ENCODE measurements around the gene PTPRN2.

Gene PTPRN2

GRCh38 chr7:157581740-157582139, 1005.9 kb downstream of the PTPRN2 start:
- H3K36me3 ChIP-seq (replicated peaks in 1 of 2; ENCODE audit: control insufficient read depth in 2 of 2, insufficient read depth in 2 of 2, low read length in 2 of 2) = peaks cover 19 to 91% of the 10 kb centered on the region in 2 donors
- no peaks in the 10 kb centered on the region for H3K9me3 ChIP-seq (replicated peaks in 1 of 2; ENCODE audit: control insufficient read depth in 2 of 2, insufficient read depth in 1 of 2, low read depth in 1 of 2, low read length in 2 of 2)

GRCh38 chr7:157580324-157580723, 1007.3 kb downstream of the PTPRN2 start:
- no peak overlapping the region for H3K9ac ChIP-seq (ENCODE audit: low read depth, low read length, poor library complexity)
- no peak overlapping the region for H3K27ac ChIP-seq (replicated peaks; ENCODE audit: low read length)
- no peak overlapping the region for H4K91ac ChIP-seq (ENCODE audit: low read depth, low read length, poor library complexity)
- H2BK5ac ChIP-seq (ENCODE audit: low read length) = no peak overlapping the region
- peaks cover 4% of the 10 kb centered on the region for H3K79me1 ChIP-seq (ENCODE audit: low read depth, low read length)
- no peak overlapping the region for H3K14ac ChIP-seq (ENCODE audit: low read length)
- no CpG with 5 or more reads among the region's 10 CpGs for WGBS, 2 donors (ENCODE audit: extremely low coverage in 2 of 2, insufficient read length in 2 of 2, insufficient replicate concordance in 1 of 2)
- no peak overlapping the region for H2BK12ac ChIP-seq (ENCODE audit: low read length)
- H3K27me3 ChIP-seq (ENCODE audit: control insufficient read depth in 3 of 3, insufficient read depth in 3 of 3, low read depth in 1 of 3, low read length in 3 of 3) = no peaks in the 10 kb centered on the region
- H2AFZ ChIP-seq (ENCODE audit: low read length) = no peak overlapping the region
- H3K4ac ChIP-seq (ENCODE audit: low read length) = no peak overlapping the region
- H3K23ac ChIP-seq (ENCODE audit: low read depth, low read length, poor library complexity) = no peak overlapping the region
- peaks cover 0 to 5% of the 10 kb centered on the region in 2 donors for H3K4me1 ChIP-seq (ENCODE audit: control insufficient read depth in 2 of 2, insufficient read depth in 1 of 2, low read depth in 1 of 2, low read length in 2 of 2)
- no peaks in the 10 kb centered on the region for H3K9me3 ChIP-seq (replicated peaks in 1 of 2; ENCODE audit: control insufficient read depth in 2 of 2, insufficient read depth in 1 of 2, low read depth in 1 of 2, low read length in 2 of 2)
- H3K4me3 ChIP-seq (ENCODE audit: low read length in 2 of 2) = no peak overlapping the region
- no peak overlapping the region for H2BK120ac ChIP-seq (ENCODE audit: low read depth, low read length)
- H4K8ac ChIP-seq (ENCODE audit: low read depth, low read length) = no peak overlapping the region
- no peak overlapping the region for H3K18ac ChIP-seq (ENCODE audit: low read length)
- no peak overlapping the region for H2BK15ac ChIP-seq (ENCODE audit: low read length)
- peaks cover 21 to 91% of the 10 kb centered on the region in 2 donors for H3K36me3 ChIP-seq (replicated peaks in 1 of 2; ENCODE audit: control insufficient read depth in 2 of 2, insufficient read depth in 2 of 2, low read length in 2 of 2)
- H3K4me2 ChIP-seq (ENCODE audit: insufficient read depth, low read length, poor library complexity, severe bottlenecking) = no peak overlapping the region
- no peak overlapping the region for H2AK5ac ChIP-seq (ENCODE audit: low read depth, low read length)
- DNase-seq (ENCODE audit: low spot score) = no peak

More at GRCh38 chr7:157581740-157582139, 1005.9 kb downstream of the PTPRN2 start:
- H3K27me3 ChIP-seq (ENCODE audit: control insufficient read depth in 3 of 3, insufficient read depth in 3 of 3, low read depth in 1 of 3, low read length in 3 of 3) = no peaks in the 10 kb centered on the region
- no peak overlapping the region for H3K14ac ChIP-seq (ENCODE audit: low read length)
- H4K8ac ChIP-seq (ENCODE audit: low read depth, low read length) = peak overlapping the region; percentile 43
- no peak overlapping the region for H3K27ac ChIP-seq (replicated peaks; ENCODE audit: low read length)
- no peak overlapping the region for H3K4me3 ChIP-seq (ENCODE audit: low read length in 2 of 2)
- no peak for DNase-seq (ENCODE audit: low spot score)
- no peak overlapping the region for H3K4ac ChIP-seq (ENCODE audit: low read length)
- no peak overlapping the region for H3K4me2 ChIP-seq (ENCODE audit: insufficient read depth, low read length, poor library complexity, severe bottlenecking)
- no CpG with 5 or more reads among the region's 15 CpGs for WGBS, 2 donors (ENCODE audit: extremely low coverage in 2 of 2, insufficient read length in 2 of 2, insufficient replicate concordance in 1 of 2)
- no peak overlapping the region for H4K91ac ChIP-seq (ENCODE audit: low read depth, low read length, poor library complexity)
- no peak overlapping the region for H2BK15ac ChIP-seq (ENCODE audit: low read length)
- H2AFZ ChIP-seq (ENCODE audit: low read length) = no peak overlapping the region
- H3K23ac ChIP-seq (ENCODE audit: low read depth, low read length, poor library complexity) = no peak overlapping the region
- peak overlapping the region; percentile 57 for H2AK5ac ChIP-seq (ENCODE audit: low read depth, low read length)
- H3K18ac ChIP-seq (ENCODE audit: low read length) = peak overlapping the region; percentile 37
- no peak overlapping the region for H2BK12ac ChIP-seq (ENCODE audit: low read length)
- H2BK120ac ChIP-seq (ENCODE audit: low read depth, low read length) = no peak overlapping the region
- H2BK5ac ChIP-seq (ENCODE audit: low read length) = no peak overlapping the region
- H3K9ac ChIP-seq (ENCODE audit: low read depth, low read length, poor library complexity) = peak overlapping the region; percentile 78
- H3K79me1 ChIP-seq (ENCODE audit: low read depth, low read length) = peaks cover 4% of the 10 kb centered on the region
- peaks cover 2 to 7% of the 10 kb centered on the region in 2 donors for H3K4me1 ChIP-seq (ENCODE audit: control insufficient read depth in 2 of 2, insufficient read depth in 1 of 2, low read depth in 1 of 2, low read length in 2 of 2)

GRCh38 chr7:157579425-157579824, 1008.2 kb downstream of the PTPRN2 start:
- H2BK120ac ChIP-seq (ENCODE audit: low read depth, low read length) = no peak overlapping the region
- peaks cover 0 to 5% of the 10 kb centered on the region in 2 donors for H3K4me1 ChIP-seq (ENCODE audit: control insufficient read depth in 2 of 2, insufficient read depth in 1 of 2, low read depth in 1 of 2, low read length in 2 of 2)
- H3K27me3 ChIP-seq (ENCODE audit: control insufficient read depth in 3 of 3, insufficient read depth in 3 of 3, low read depth in 1 of 3, low read length in 3 of 3) = no peaks in the 10 kb centered on the region
- H3K9me3 ChIP-seq (replicated peaks in 1 of 2; ENCODE audit: control insufficient read depth in 2 of 2, insufficient read depth in 1 of 2, low read depth in 1 of 2, low read length in 2 of 2) = no peaks in the 10 kb centered on the region
- H2AK5ac ChIP-seq (ENCODE audit: low read depth, low read length) = no peak overlapping the region
- DNase-seq (ENCODE audit: low spot score) = no peak
- no peak overlapping the region for H4K8ac ChIP-seq (ENCODE audit: low read depth, low read length)
- no peak overlapping the region for H3K14ac ChIP-seq (ENCODE audit: low read length)
- no peak overlapping the region for H3K4me2 ChIP-seq (ENCODE audit: insufficient read depth, low read length, poor library complexity, severe bottlenecking)
- no peak overlapping the region for H3K27ac ChIP-seq (replicated peaks; ENCODE audit: low read length)
- no CpG with 5 or more reads among the region's 16 CpGs for WGBS, 2 donors (ENCODE audit: extremely low coverage in 2 of 2, insufficient read length in 2 of 2, insufficient replicate concordance in 1 of 2)
- no peak overlapping the region for H3K9ac ChIP-seq (ENCODE audit: low read depth, low read length, poor library complexity)
- H3K36me3 ChIP-seq (replicated peaks in 1 of 2; ENCODE audit: control insufficient read depth in 2 of 2, insufficient read depth in 2 of 2, low read length in 2 of 2) = peaks cover 16 to 91% of the 10 kb centered on the region in 2 donors
- no peak overlapping the region for H2BK12ac ChIP-seq (ENCODE audit: low read length)
- H3K23ac ChIP-seq (ENCODE audit: low read depth, low read length, poor library complexity) = no peak overlapping the region
- H2BK15ac ChIP-seq (ENCODE audit: low read length) = no peak overlapping the region
- no peak overlapping the region for H4K91ac ChIP-seq (ENCODE audit: low read depth, low read length, poor library complexity)
- H2AFZ ChIP-seq (ENCODE audit: low read length) = no peak overlapping the region
- H3K4me3 ChIP-seq (ENCODE audit: low read length in 2 of 2) = no peak overlapping the region
- H2BK5ac ChIP-seq (ENCODE audit: low read length) = no peak overlapping the region
- no peak overlapping the region for H3K18ac ChIP-seq (ENCODE audit: low read length)
- H3K79me1 ChIP-seq (ENCODE audit: low read depth, low read length) = peaks cover 4% of the 10 kb centered on the region
- H3K4ac ChIP-seq (ENCODE audit: low read length) = no peak overlapping the region

- no peak overlapping the region for H3K23ac ChIP-seq (ENCODE audit: low read depth, low read length, poor library complexity)
- H3K9me3 ChIP-seq (replicated peaks in 1 of 2; ENCODE audit: control insufficient read depth in 2 of 2, insufficient read depth in 1 of 2, low read depth in 1 of 2, low read length in 2 of 2) = no peaks in the 10 kb centered on the region
- no peaks in the 10 kb centered on the region for H3K27me3 ChIP-seq (ENCODE audit: control insufficient read depth in 3 of 3, insufficient read depth in 3 of 3, low read depth in 1 of 3, low read length in 3 of 3)
- H2AK5ac ChIP-seq (ENCODE audit: low read depth, low read length) = no peak overlapping the region
- H3K36me3 ChIP-seq (replicated peaks in 1 of 2; ENCODE audit: control insufficient read depth in 2 of 2, insufficient read depth in 2 of 2, low read length in 2 of 2) = peaks cover 21 to 91% of the 10 kb centered on the region in 2 donors
- WGBS, 2 donors (ENCODE audit: extremely low coverage in 2 of 2, insufficient read length in 2 of 2, insufficient replicate concordance in 1 of 2) = no CpG with 5 or more reads among the region's 31 CpGs
- no peak overlapping the region for H2BK5ac ChIP-seq (ENCODE audit: low read length)
- no peak overlapping the region for H2BK12ac ChIP-seq (ENCODE audit: low read length)
- peak overlapping the region; percentile 26 for H4K91ac ChIP-seq (ENCODE audit: low read depth, low read length, poor library complexity)
- no peak overlapping the region for H3K4ac ChIP-seq (ENCODE audit: low read length)
- H3K14ac ChIP-seq (ENCODE audit: low read length) = no peak overlapping the region
- no peak overlapping the region for H3K18ac ChIP-seq (ENCODE audit: low read length)
- H3K4me1 ChIP-seq (ENCODE audit: control insufficient read depth in 2 of 2, insufficient read depth in 1 of 2, low read depth in 1 of 2, low read length in 2 of 2) = peaks cover 0 to 5% of the 10 kb centered on the region in 2 donors
- H3K9ac ChIP-seq (ENCODE audit: low read depth, low read length, poor library complexity) = no peak overlapping the region
- DNase-seq (ENCODE audit: low spot score) = no peak
- no peak overlapping the region for H2AFZ ChIP-seq (ENCODE audit: low read length)
- no peak overlapping the region for H2BK120ac ChIP-seq (ENCODE audit: low read depth, low read length)
- H3K79me1 ChIP-seq (ENCODE audit: low read depth, low read length) = peaks cover 4% of the 10 kb centered on the region
- H3K27ac ChIP-seq (replicated peaks; ENCODE audit: low read length) = no peak overlapping the region
- no peak overlapping the region for H3K4me3 ChIP-seq (ENCODE audit: low read length in 2 of 2)
- H2BK15ac ChIP-seq (ENCODE audit: low read length) = no peak overlapping the region
- no peak overlapping the region for H4K8ac ChIP-seq (ENCODE audit: low read depth, low read length)
- H3K4me2 ChIP-seq (ENCODE audit: insufficient read depth, low read length, poor library complexity, severe bottlenecking) = no peak overlapping the region
Measured at GRCh38 chr7:157577796-157578339, 1009.8 kb downstream of the PTPRN2 start.
